Neural cell (in vitro differentiated cells): ENCODE data around the gene TMEM35B. TPM values are rescaled to one million over a fixed set of nuclear protein-coding genes. Genes with fewer than 3 reads are reported as not detected.

Experiments used
- H2AFZ ChIP-seq: fragments of 200-600, 300-800 bp; sonication (generic), shearing (Covaris generic); 2 replicates; pipeline ENCODE4 v1.6.0; 2014; ENCODE audit warnings: low read depth, mild to moderate bottlenecking, antibody characterized with exemption, low read length, moderate library complexity
- H3F3A ChIP-seq: fragments of 200-600 bp; shearing (Covaris generic); 2 replicates; pipeline ENCODE4 v1.6.1; 2016; ENCODE audit warnings: mild to moderate bottlenecking, moderate library complexity, mixed read lengths, antibody characterized with exemption, low read length; ENCODE audit not compliant: insufficient read depth, poor library complexity, severe bottlenecking
- H3K27ac ChIP-seq: fragments of 200-600, 300-800 bp; sonication (generic), shearing (Covaris generic); 2 replicates; pipeline ENCODE4 v1.5.1; 2014; ENCODE audit warnings: mild to moderate bottlenecking, low read length, moderate library complexity
- H3K27me3 ChIP-seq: fragments of 300-800, 200-600 bp; sonication (generic), shearing (Covaris generic); 2 replicates; pipeline ENCODE4 v1.6.0; 2014; ENCODE audit warnings: mild to moderate bottlenecking, low read depth, low read length, moderate library complexity; ENCODE audit not compliant: insufficient read depth
- H3K36me3 ChIP-seq: fragments of 300-800, 200-600 bp; sonication (generic), shearing (Covaris generic); 2 replicates; pipeline ENCODE4 v1.5.1; 2014; ENCODE audit warnings: mild to moderate bottlenecking, antibody characterized with exemption, low read length, moderate library complexity; ENCODE audit not compliant: insufficient read depth
- H3K4me2 ChIP-seq: fragments of 300-800, 200-600 bp; sonication (generic), shearing (Covaris generic); 2 replicates; pipeline ENCODE4 v1.6.0; 2014; ENCODE audit warnings: mild to moderate bottlenecking, low read length
- H3K4me3 ChIP-seq: fragments of 300-800, 200-600 bp; sonication (generic), shearing (Covaris generic); 2 replicates; pipeline ENCODE4 v1.5.1; 2014; ENCODE audit warnings: mild to moderate bottlenecking, low read length, moderate library complexity
- H3K79me2 ChIP-seq: fragments of 200-600 bp; shearing (Covaris generic); replicated peaks from 2 replicates; pipeline ENCODE4 v1.6.0; 2014; ENCODE audit warnings: mild to moderate bottlenecking, low read length, moderate library complexity; ENCODE audit not compliant: insufficient read depth
- H3K9ac ChIP-seq: fragments of 300-800, 200-600 bp; sonication (generic), shearing (Covaris generic); 2 replicates; pipeline ENCODE4 v1.6.1; 2016; ENCODE audit warnings: mild to moderate bottlenecking, low read length, mixed read lengths
- H3K9me2 ChIP-seq: fragments of 200-600 bp; shearing (Covaris generic); 2 replicates; pipeline ENCODE4 v1.6.1; 2016; ENCODE audit warnings: mild to moderate bottlenecking, low read length, mixed read lengths; ENCODE audit not compliant: insufficient read depth
- H3K9me3 ChIP-seq: fragments of 200-600, 300-800 bp; sonication (generic), shearing (Covaris generic); 2 replicates; pipeline ENCODE4 v1.6.1; 2016; ENCODE audit warnings: mild to moderate bottlenecking, mixed run types, low read length, moderate library complexity, mixed read lengths
- H4K20me1 ChIP-seq: fragments of 200-600 bp; shearing (Covaris generic); 2 replicates; pipeline ENCODE4 v1.6.1; 2016; ENCODE audit warnings: mild to moderate bottlenecking, mixed run types; ENCODE audit not compliant: insufficient read depth
- CTCF ChIP-seq: fragments of 450-650 bp; IDR thresholded peaks from 2 replicates; pipeline ENCODE4 v1.5.1; 2014; ENCODE audit warnings: antibody characterized with exemption, mild to moderate bottlenecking, moderate library complexity; ENCODE audit not compliant: poor library complexity, severe bottlenecking
- EP300 ChIP-seq: fragments of 450-650 bp; conservative IDR thresholded peaks from 2 replicates; pipeline ENCODE4 v1.6.1; 2014; ENCODE audit warnings: antibody characterized with exemption, mild to moderate bottlenecking, moderate library complexity; ENCODE audit not compliant: poor library complexity, severe bottlenecking
- EZH2 ChIP-seq: fragments of 200-600, 300-800 bp; shearing (Covaris generic), sonication (generic); IDR thresholded peaks from 2 replicates; pipeline ENCODE4 v1.6.1; 2014; ENCODE audit warnings: antibody characterized with exemption, low read length, borderline replicate concordance, mild to moderate bottlenecking; ENCODE audit not compliant: insufficient read depth, poor library complexity, severe bottlenecking
- MXI1 ChIP-seq: fragments of 450-650 bp; conservative IDR thresholded peaks from 2 replicates; pipeline ENCODE4 v1.6.1; 2014; ENCODE audit warnings: antibody characterized with exemption, mild to moderate bottlenecking; ENCODE audit not compliant: poor library complexity, severe bottlenecking
- POLR2AphosphoS5 ChIP-seq: IDR thresholded peaks from 2 replicates; pipeline ENCODE4 v1.6.1; 2012
- RAD21 ChIP-seq: fragments of 450-650 bp; conservative IDR thresholded peaks from 2 replicates; pipeline ENCODE4 v1.6.1; 2014; ENCODE audit warnings: antibody characterized with exemption, mild to moderate bottlenecking, moderate library complexity
- REST ChIP-seq: IDR thresholded peaks from 2 replicates; pipeline ENCODE4 v1.6.1; 2012; ENCODE audit warnings: borderline replicate concordance
- SMC3 ChIP-seq: fragments of 450-650 bp; conservative IDR thresholded peaks from 2 replicates; pipeline ENCODE4 v1.6.1; 2014; ENCODE audit warnings: antibody characterized with exemption, mild to moderate bottlenecking, moderate library complexity; ENCODE audit not compliant: poor library complexity
- TAF1 ChIP-seq: IDR thresholded peaks from 2 replicates; pipeline ENCODE4 v1.6.1; 2012; ENCODE audit warnings: low read depth
- polyA plus RNA-seq: library from polyadenylated mRNA; depleted of rRNA; stranded (reverse); fragments of >200 nt; gene quantifications from 2 replicates; pipeline ENCODE4 v1.2.3, GENCODE V29; 2014

Gene TMEM35B
- polyA plus RNA-seq, 1 donor from 2014 or later, result 1.3 TPM

- no peaks in the 10 kb centered on the region for H3F3A ChIP-seq
- TF ChIP-seq EZH2 (no peak), POLR2AphosphoS5 (no peak), MXI1 (no peak), SMC3 (no peak), EP300 (no peak), REST (no peak), CTCF (no peak), TAF1 (no peak), RAD21 (no peak)
- no peak overlapping the region for H3K27ac ChIP-seq
- peaks cover 15% of the 10 kb centered on the region for H3K36me3 ChIP-seq
- H4K20me1 ChIP-seq, result no peaks in the 10 kb centered on the region
- no peak overlapping the region for H3K4me2 ChIP-seq
- no peak overlapping the region for H3K9ac ChIP-seq
- H3K79me2 ChIP-seq, result no peaks in the 10 kb centered on the region
- H3K9me3 ChIP-seq, result no peaks in the 10 kb centered on the region
- no peak overlapping the region for H3K4me3 ChIP-seq
- H2AFZ ChIP-seq, result no peak overlapping the region
- no peaks in the 10 kb centered on the region for H3K27me3 ChIP-seq
- no peaks in the 10 kb centered on the region for H3K9me2 ChIP-seq
Measured at GRCh38 chr1:35016406-35016805, 31.3 kb upstream of the TMEM35B start.

- no peaks in the 10 kb centered on the region for H4K20me1 ChIP-seq
Measured at GRCh38 chr1:35014486-35014885, 29.3 kb upstream of the TMEM35B start.

GRCh38 chr1:35005711-35006110, 20.6 kb upstream of the TMEM35B start:
- no peak overlapping the region for H3K9ac ChIP-seq
- TF ChIP-seq POLR2AphosphoS5 (no peak), MXI1 (no peak), EZH2 (no peak), SMC3 (no peak), RAD21 (no peak), CTCF (no peak), TAF1 (no peak), EP300 (no peak), REST (no peak)
- no peaks in the 10 kb centered on the region for H3K9me2 ChIP-seq
- no peaks in the 10 kb centered on the region for H4K20me1 ChIP-seq
- H3K27me3 ChIP-seq, result no peaks in the 10 kb centered on the region
- H2AFZ ChIP-seq, result no peak overlapping the region
- H3K9me3 ChIP-seq, result no peaks in the 10 kb centered on the region
- H3K36me3 ChIP-seq, result no peaks in the 10 kb centered on the region
- no peak overlapping the region for H3K4me3 ChIP-seq
- H3K27ac ChIP-seq, result no peak overlapping the region
- no peaks in the 10 kb centered on the region for H3K79me2 ChIP-seq
- H3K4me2 ChIP-seq, result no peak overlapping the region
- H3F3A ChIP-seq, result no peaks in the 10 kb centered on the region

More at GRCh38 chr1:35014486-35014885, 29.3 kb upstream of the TMEM35B start:
- H3K9me2 ChIP-seq, result no peaks in the 10 kb centered on the region
- no peaks in the 10 kb centered on the region for H3F3A ChIP-seq
- no peak overlapping the region for H2AFZ ChIP-seq
- no peak overlapping the region for H3K4me3 ChIP-seq
- no peak overlapping the region for H3K27ac ChIP-seq
- no peak for TF ChIP-seq RAD21
- no peaks in the 10 kb centered on the region for H3K79me2 ChIP-seq
- H3K9me3 ChIP-seq, result no peaks in the 10 kb centered on the region
- H3K36me3 ChIP-seq, result peaks cover 19% of the 10 kb centered on the region
- H3K9ac ChIP-seq, result no peak overlapping the region
- no peaks in the 10 kb centered on the region for H3K27me3 ChIP-seq
- H3K4me2 ChIP-seq, result no peak overlapping the region
